ENCODE data around the gene C16orf96.

The C16orf96 gene

DNA sequence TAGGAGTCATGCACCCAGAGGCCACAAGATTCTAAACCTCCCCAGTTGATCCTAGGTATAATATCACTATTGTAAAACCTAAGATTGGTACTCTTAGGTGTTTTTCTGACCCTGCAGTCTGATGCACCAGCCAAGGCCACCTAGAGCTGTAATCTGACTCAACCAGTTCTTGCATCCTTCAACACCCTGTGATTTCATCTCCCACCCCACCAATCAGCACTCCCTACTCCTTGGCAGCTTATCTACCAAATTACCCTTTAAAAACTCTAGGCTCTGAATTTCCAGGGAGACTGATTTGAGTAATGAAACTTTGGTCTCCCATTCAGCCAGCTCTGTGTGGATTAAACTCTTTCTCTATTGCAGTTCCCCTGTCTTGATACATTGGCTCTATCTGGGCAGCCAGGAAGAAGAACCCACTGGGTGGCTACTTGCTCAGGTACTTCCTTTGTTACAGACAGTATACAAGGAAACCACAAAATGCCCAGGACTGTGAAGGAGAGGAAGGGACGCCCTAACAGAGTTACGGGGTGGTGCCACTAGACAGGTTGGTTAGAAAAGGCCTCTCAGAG is 16.3 kb upstream of the C16orf96 start:
- TF ChIP-seq, protein P1, sequence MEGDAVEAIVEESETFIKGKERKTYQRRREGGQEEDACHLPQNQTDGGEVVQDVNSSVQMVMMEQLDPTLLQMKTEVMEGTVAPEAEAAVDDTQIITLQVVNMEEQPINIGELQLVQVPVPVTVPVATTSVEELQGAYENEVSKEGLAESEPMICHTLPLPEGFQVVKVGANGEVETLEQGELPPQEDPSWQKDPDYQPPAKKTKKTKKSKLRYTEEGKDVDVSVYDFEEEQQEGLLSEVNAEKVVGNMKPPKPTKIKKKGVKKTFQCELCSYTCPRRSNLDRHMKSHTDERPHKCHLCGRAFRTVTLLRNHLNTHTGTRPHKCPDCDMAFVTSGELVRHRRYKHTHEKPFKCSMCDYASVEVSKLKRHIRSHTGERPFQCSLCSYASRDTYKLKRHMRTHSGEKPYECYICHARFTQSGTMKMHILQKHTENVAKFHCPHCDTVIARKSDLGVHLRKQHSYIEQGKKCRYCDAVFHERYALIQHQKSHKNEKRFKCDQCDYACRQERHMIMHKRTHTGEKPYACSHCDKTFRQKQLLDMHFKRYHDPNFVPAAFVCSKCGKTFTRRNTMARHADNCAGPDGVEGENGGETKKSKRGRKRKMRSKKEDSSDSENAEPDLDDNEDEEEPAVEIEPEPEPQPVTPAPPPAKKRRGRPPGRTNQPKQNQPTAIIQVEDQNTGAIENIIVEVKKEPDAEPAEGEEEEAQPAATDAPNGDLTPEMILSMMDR (IDR thresholded peaks at IDR 0.05; ENCODE audit: control insufficient read depth, extremely low read depth, insufficient read depth), result no peak
- H3K4me3 ChIP-seq (ENCODE audit: low read depth, low read length), result no peak overlapping the region
- DNase-seq (ENCODE audit: low read depth), result no peak

DNA sequence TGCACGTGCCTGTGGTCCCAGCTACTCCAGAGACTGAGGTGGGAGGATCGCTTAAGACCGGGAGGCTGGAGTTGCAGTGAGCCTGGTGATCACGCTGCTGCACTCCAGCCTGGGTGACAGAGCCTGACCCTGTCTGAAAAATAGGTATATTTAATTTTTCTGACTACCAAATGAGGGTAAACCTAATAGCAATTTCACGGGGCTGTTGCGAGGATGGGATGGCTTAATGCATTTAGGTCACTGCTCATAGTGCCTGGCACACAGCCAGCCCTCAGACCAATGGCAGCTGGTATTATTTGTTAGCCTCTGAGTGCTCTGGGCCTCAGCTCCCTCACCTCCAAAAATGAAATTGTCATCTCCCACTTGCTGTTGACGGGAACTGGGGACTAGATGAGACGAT is 11.7 kb upstream of the C16orf96 start:
- TF ChIP-seq, protein P1 (IDR thresholded peaks at IDR 0.05; ENCODE audit: control insufficient read depth, extremely low read depth, insufficient read depth), result no peak
- DNase-seq (ENCODE audit: low read depth), result no peak
- no peak overlapping the region for H3K4me3 ChIP-seq (ENCODE audit: low read depth, low read length)

GRCh38 chr16:4548124-4548523 is 8.0 kb upstream of the C16orf96 start:
- no peak overlapping the region for H3K4me3 ChIP-seq (ENCODE audit: low read depth, low read length)
- no peak for DNase-seq (ENCODE audit: low read depth)
- TF ChIP-seq, protein P1 (IDR thresholded peaks at IDR 0.05; ENCODE audit: control insufficient read depth, extremely low read depth, insufficient read depth), result no peak

DNA sequence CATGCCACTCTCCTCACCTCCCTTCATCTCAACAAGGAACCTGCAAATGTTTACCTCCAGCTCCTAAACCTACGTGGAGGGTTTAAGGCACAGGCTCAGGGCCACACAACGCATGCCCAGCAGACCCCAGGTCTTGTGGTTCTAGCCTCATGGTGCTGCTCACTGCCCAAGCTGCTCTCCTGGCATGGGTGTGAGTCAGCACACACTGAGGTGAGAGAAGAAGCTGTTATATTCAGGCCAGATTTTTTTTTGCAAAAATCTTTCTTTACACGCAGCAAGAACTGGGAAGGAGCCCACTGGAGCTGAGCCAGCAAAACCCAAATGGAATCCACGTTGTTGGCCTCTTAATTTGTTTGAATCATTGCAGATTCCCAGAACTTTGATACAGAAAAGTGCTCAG is 5.5 kb upstream of the C16orf96 start:
- TF ChIP-seq, protein P1 (IDR thresholded peaks at IDR 0.05; ENCODE audit: control insufficient read depth, extremely low read depth, insufficient read depth), result no peak
- H3K4me3 ChIP-seq (ENCODE audit: low read depth, low read length), result no peak overlapping the region
- DNase-seq (ENCODE audit: low read depth), result no peak

GRCh38 chr16:4552541-4552940 is 3.6 kb upstream of the C16orf96 start:
- TF ChIP-seq, protein P1 (IDR thresholded peaks at IDR 0.05; ENCODE audit: control insufficient read depth, extremely low read depth, insufficient read depth), result no peak
- no peak for DNase-seq (ENCODE audit: low read depth)
- no peak overlapping the region for H3K4me3 ChIP-seq (ENCODE audit: low read depth, low read length)

- TF ChIP-seq, protein P1 (IDR thresholded peaks at IDR 0.05; ENCODE audit: control insufficient read depth, extremely low read depth, insufficient read depth), result no peak
- no peak overlapping the region for H3K4me3 ChIP-seq (ENCODE audit: low read depth, low read length)
- no peak for DNase-seq (ENCODE audit: low read depth)
These were observed 440 bp downstream of the C16orf96 start for GRCh38 chr16:4556580-4556979.

DNA sequence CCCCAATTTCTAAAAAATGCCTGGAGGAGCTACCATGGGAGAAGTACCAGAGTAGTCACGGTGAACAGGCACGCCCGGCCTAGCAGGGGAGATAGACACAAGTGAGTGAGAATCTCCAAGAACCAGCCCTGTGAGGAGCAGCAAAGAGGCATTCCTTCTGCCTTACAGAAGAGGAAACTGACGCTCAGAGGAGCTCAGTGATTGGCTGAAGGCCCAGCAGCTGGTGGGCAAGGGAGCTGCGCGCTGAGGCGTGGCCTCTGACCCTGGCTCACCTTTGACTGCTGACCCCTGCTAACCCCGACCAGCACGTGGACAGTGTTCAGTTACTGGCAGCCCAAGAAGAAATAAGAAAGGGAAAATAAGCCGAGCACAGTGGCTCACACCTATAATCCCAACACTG is 1.8 kb downstream of the C16orf96 start:
- no peak overlapping the region for H3K4me3 ChIP-seq (ENCODE audit: low read depth, low read length)
- no peak for DNase-seq (ENCODE audit: low read depth)
- TF ChIP-seq, protein P1 (IDR thresholded peaks at IDR 0.05; ENCODE audit: control insufficient read depth, extremely low read depth, insufficient read depth), result no peak
